HL-60 (cell line): ENCODE results near the gene IGFBP2.

Source experiments
- GABPA ChIP-seq: IDR thresholded peaks from 2 replicates; pipeline ENCODE4 v1.6.1; 2012; ENCODE audit warnings: low read depth
- TF ChIP-seq, protein P1 (sequence below): IDR thresholded peaks from one replicate; pipeline ENCODE4 v1.5.1; 2011; ENCODE audit warnings: low read length, control low read depth, inconsistent platforms; ENCODE audit not compliant: insufficient read depth

DNA sequence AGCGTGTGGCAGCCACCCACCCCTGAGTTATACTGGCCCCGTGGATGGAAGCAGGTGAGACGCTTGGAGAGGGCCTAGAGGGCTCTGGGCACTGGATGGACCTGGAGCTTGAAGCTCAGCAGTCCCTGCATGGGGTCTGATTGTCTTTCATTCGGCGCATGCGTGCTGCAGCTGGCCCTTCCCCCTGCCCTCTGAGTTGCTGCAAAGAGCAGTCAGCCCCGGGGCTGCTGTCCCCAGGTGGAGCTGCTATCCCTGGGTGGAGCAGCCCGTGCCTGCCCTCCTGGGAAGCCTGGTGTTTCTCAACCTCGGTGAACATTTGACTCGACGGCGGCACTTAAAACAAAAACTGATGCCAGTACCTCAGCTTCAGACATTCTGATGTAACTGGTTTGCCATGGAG, 32.5 kb downstream of the IGFBP2 start:
- TF ChIP-seq, protein P1, sequence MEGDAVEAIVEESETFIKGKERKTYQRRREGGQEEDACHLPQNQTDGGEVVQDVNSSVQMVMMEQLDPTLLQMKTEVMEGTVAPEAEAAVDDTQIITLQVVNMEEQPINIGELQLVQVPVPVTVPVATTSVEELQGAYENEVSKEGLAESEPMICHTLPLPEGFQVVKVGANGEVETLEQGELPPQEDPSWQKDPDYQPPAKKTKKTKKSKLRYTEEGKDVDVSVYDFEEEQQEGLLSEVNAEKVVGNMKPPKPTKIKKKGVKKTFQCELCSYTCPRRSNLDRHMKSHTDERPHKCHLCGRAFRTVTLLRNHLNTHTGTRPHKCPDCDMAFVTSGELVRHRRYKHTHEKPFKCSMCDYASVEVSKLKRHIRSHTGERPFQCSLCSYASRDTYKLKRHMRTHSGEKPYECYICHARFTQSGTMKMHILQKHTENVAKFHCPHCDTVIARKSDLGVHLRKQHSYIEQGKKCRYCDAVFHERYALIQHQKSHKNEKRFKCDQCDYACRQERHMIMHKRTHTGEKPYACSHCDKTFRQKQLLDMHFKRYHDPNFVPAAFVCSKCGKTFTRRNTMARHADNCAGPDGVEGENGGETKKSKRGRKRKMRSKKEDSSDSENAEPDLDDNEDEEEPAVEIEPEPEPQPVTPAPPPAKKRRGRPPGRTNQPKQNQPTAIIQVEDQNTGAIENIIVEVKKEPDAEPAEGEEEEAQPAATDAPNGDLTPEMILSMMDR, result no peak
- no peak for TF ChIP-seq GABPA
